SU-DHL-6 (cell line): ENCODE data around the gene SLC38A6.
"Not testable (repeated sequence)": the region's sequence is repeated elsewhere in the genome, so short reads cannot be mapped to it uniquely, and the experiment has no call there.

Source experiments
- H2AFZ ChIP-seq: fragments of 200-600 bp; sonication (generic); 2 replicates; pipeline ENCODE4 v1.6.1; 2014; ENCODE audit warnings: low read depth, mild to moderate bottlenecking, moderate library complexity, mixed read lengths, antibody characterized with exemption, low read length; ENCODE audit not compliant: severe bottlenecking
- H3F3A ChIP-seq: fragments of 200-600 bp; shearing (Covaris generic); 2 replicates; pipeline ENCODE4 v1.6.0; 2016; ENCODE audit warnings: antibody characterized with exemption, mild to moderate bottlenecking; ENCODE audit not compliant: insufficient read depth
- H3K27ac ChIP-seq: fragments of 200-600 bp; sonication (generic); 2 replicates; pipeline ENCODE4 v1.5.1; 2016; ENCODE audit warnings: low read depth, mild to moderate bottlenecking, low read length, moderate library complexity, mixed read lengths
- H3K27me3 ChIP-seq: fragments of 200-600 bp; sonication (generic), shearing (Covaris generic); 2 replicates; pipeline ENCODE4 v1.6.0; 2014; ENCODE audit warnings: mild to moderate bottlenecking, low read length
- H3K36me3 ChIP-seq: fragments of 200-600 bp; sonication (generic); 2 replicates; pipeline ENCODE4 v1.6.1; 2014; ENCODE audit warnings: mild to moderate bottlenecking, low read length, mixed read lengths
- H3K4me2 ChIP-seq: fragments of 300-600, 200-600 bp; shearing (Covaris generic), sonication (generic); 2 replicates; pipeline ENCODE4 v1.6.0; 2014; ENCODE audit warnings: low read length, low read depth, mild to moderate bottlenecking; ENCODE audit not compliant: poor library complexity, severe bottlenecking
- H3K4me3 ChIP-seq: fragments of 200-600 bp; sonication (generic); 2 replicates; pipeline ENCODE4 v1.5.1; 2014; ENCODE audit warnings: antibody characterized with exemption, low read length, mild to moderate bottlenecking, mixed read lengths; ENCODE audit not compliant: insufficient read depth, poor library complexity, severe bottlenecking
- H3K79me2 ChIP-seq: fragments of 200-600 bp; sonication (generic); 2 replicates; pipeline ENCODE4 v1.6.1; 2014; ENCODE audit warnings: mild to moderate bottlenecking, low read length, moderate library complexity; ENCODE audit not compliant: insufficient read depth
- H3K9ac ChIP-seq: fragments of 200-600 bp; sonication (generic); 2 replicates; pipeline ENCODE4 v1.7.0; 2014; ENCODE audit warnings: mild to moderate bottlenecking, low read length
- H3K9me2 ChIP-seq: fragments of 200-600 bp; sonication (generic); replicated peaks from 2 replicates; pipeline ENCODE4 v1.6.1; 2014; ENCODE audit warnings: low read length; ENCODE audit not compliant: insufficient read depth
- H3K9me3 ChIP-seq: fragments of 200-600 bp; sonication (generic); 2 replicates; pipeline ENCODE4 v1.6.1; 2014; ENCODE audit warnings: low read length, mixed read lengths; ENCODE audit not compliant: insufficient read depth
- H4K20me1 ChIP-seq: fragments of 200-600 bp; sonication (generic); 2 replicates; pipeline ENCODE4 v1.6.1; 2014; ENCODE audit warnings: low read depth, mild to moderate bottlenecking, antibody characterized with exemption, low read length, moderate library complexity, mixed read lengths
- CTCF ChIP-seq: fragments of 200-600 bp; sonication (generic); IDR thresholded peaks from one replicate; pipeline ENCODE4 v1.5.1; 2017; ENCODE audit warnings: antibody characterized with exemption, mild to moderate bottlenecking, low read length, moderate library complexity; ENCODE audit not compliant: insufficient read depth, poor library complexity, severe bottlenecking
- EZH2phosphoT487 ChIP-seq: fragments of 200-600 bp; sonication (generic), shearing (Covaris generic); conservative IDR thresholded peaks from 2 replicates; pipeline ENCODE4 v1.6.1; 2018; ENCODE audit warnings: mild to moderate bottlenecking, antibody characterized with exemption, low read length, moderate library complexity, mixed read lengths

SLC38A6 gene

GRCh38 chr14:61064210-61064609, 83.2 kb downstream of the SLC38A6 start:
- H3K9ac ChIP-seq, result no peak overlapping the region
- H3K79me2 ChIP-seq, result no peaks in the 10 kb centered on the region
- TF ChIP-seq EZH2phosphoT487 (no peak), CTCF (peak; percentile 18)
- H3K27me3 ChIP-seq, result no peaks in the 10 kb centered on the region
- no peaks in the 10 kb centered on the region for H3K36me3 ChIP-seq
- H3F3A ChIP-seq, result 0 out of 2 replicates have a peak, but pooled peaks cover 4% of the 10 kb centered on the region
- H3K4me2 ChIP-seq, result peak overlapping the region; percentile 22
- H2AFZ ChIP-seq, result no peak overlapping the region
- no peaks in the 10 kb centered on the region for H3K9me2 ChIP-seq
- peak overlapping the region; percentile 61 for H3K27ac ChIP-seq
- H4K20me1 ChIP-seq, result no peaks in the 10 kb centered on the region
- no peaks in the 10 kb centered on the region for H3K9me3 ChIP-seq
- H3K4me3 ChIP-seq, result no peak overlapping the region

GRCh38 chr14:61064856-61065255, 83.8 kb downstream of the SLC38A6 start:
- Histone ChIP-seq H3K79me2 (no peaks in the 10 kb centered on the region), H3K9me3 (no peaks in the 10 kb centered on the region), H3K4me3 (no peak overlapping the region), H3K27me3 (no peaks in the 10 kb centered on the region), H3K27ac (peak overlapping the region; percentile 61; the same call in 1 of the 2 replicates), H3F3A (0 out of 2 replicates have a peak, but pooled peaks cover 4% of the 10 kb centered on the region), H2AFZ (no peak overlapping the region), H3K9me2 (no peaks in the 10 kb centered on the region), H3K9ac (no peak overlapping the region), H4K20me1 (no peaks in the 10 kb centered on the region), H3K4me2 (no peak overlapping the region), H3K36me3 (no peaks in the 10 kb centered on the region)
- no peak for TF ChIP-seq CTCF
- no peak for TF ChIP-seq EZH2phosphoT487

DNA sequence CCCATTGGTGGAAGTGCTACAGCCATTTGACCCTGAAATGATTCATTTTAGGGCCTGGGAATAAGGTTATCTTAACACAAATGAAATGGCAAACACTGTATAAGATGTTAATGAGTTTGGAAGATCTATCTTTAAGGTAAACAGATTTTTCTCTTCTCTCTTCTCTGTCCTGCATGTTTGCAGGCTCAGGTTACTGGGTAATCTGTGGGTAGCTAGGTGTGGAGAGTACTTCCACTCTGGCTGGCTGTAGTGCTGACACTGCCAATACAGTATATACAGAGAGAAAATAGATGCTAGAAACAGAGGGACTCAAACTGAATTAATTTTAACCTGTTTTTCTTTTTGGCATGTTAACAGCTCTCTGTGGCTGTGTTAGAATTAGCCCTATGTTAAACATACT, 84.6 kb downstream of the SLC38A6 start:
- Histone ChIP-seq H3F3A (0 out of 2 replicates have a peak, but pooled peaks cover 4% of the 10 kb centered on the region), H3K4me2 (no peak overlapping the region), H3K9me2 (no peaks in the 10 kb centered on the region), H4K20me1 (no peaks in the 10 kb centered on the region), H2AFZ (no peak overlapping the region), H3K27me3 (no peaks in the 10 kb centered on the region), H3K9ac (no peak overlapping the region), H3K27ac (0 out of 2 replicates have a peak overlapping the region, but pooled peaks have one; percentile 20), H3K79me2 (no peaks in the 10 kb centered on the region), H3K9me3 (no peaks in the 10 kb centered on the region), H3K4me3 (no peak overlapping the region), H3K36me3 (no peaks in the 10 kb centered on the region)
- TF ChIP-seq EZH2phosphoT487, result no peak
- no peak for TF ChIP-seq CTCF

DNA sequence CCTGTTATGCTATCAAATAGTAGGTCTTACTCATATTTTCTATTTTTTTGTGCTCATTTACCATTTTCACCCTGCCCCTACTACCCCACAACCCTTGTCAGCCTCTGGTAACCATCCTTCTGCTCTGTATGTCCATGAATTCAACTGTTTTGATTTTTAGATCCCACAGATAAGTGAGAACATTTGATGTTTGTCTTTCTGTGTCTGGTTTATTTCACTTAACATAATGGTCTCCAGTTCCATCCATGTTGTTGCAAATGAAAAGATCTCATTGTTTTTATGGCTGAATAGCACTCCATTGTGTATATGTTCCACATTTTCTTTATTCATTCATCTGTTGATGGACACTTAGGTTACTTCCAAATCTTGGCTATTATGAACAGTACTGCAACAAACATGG, 91.4 kb downstream of the SLC38A6 start:
- not testable (repeated sequence) for H3K9me3 ChIP-seq, H3K9me2 ChIP-seq, H3K27ac ChIP-seq, H3F3A ChIP-seq, H3K27me3 ChIP-seq, H2AFZ ChIP-seq, H3K9ac ChIP-seq, H3K79me2 ChIP-seq, H4K20me1 ChIP-seq, H3K36me3 ChIP-seq, H3K4me3 ChIP-seq, H3K4me2 ChIP-seq
